DMS153 treated with DMSO at 0.1 percent for 48 hours (cell line): ENCODE results near the gene JOSD2.
"Not testable (repeated sequence)": the region's sequence is repeated elsewhere in the genome, so short reads cannot be mapped to it uniquely, and the experiment has no call there.

Experiments used
- DNase-seq: peaks from one replicate; lab custom pipeline; 2025; ENCODE audit not compliant: unreplicated experiment; lab: John Stamatoyannopoulos, UW

Gene JOSD2

GRCh38 chr19:50478901-50479715 is 31.9 kb downstream of the JOSD2 start:
- no peak for DNase-seq

GRCh38 chr19:50477751-50478515 is 33.1 kb downstream of the JOSD2 start:
- DNase-seq = no peak

- DNase-seq = no peak
Measured at GRCh38 chr19:50476907-50477238, 34.1 kb downstream of the JOSD2 start.

GRCh38 chr19:50476224-50476906 is 34.6 kb downstream of the JOSD2 start, which contains the start of the genes EMC10 and GARIN5A:
TSS of gene EMC10 (plus strand) at chr19:50476507. CDS start at chr19:50476545, 38 bp downstream.
TSS of gene GARIN5A (minus strand) at chr19:50476848. CDS start at chr19:50476388, 460 bp downstream.
- DNase-seq = peak; percentile 94

GRCh38 chr19:50475736-50476223 is 35.2 kb downstream of the JOSD2 start:
- no peak for DNase-seq

- no peak for DNase-seq
Measured at GRCh38 chr19:50475101-50475568, 35.9 kb downstream of the JOSD2 start.

- not testable (repeated sequence) for DNase-seq
Measured at GRCh38 chr19:50473336-50473735, 37.7 kb downstream of the JOSD2 start.

GRCh38 chr19:50468818-50469217 is 42.2 kb downstream of the JOSD2 start:
- no peak for DNase-seq

GRCh38 chr19:50467566-50467965 is 43.4 kb downstream of the JOSD2 start:
- no peak for DNase-seq

- no peak for DNase-seq
Measured at GRCh38 chr19:50466706-50467039, 44.3 kb downstream of the JOSD2 start.

- peak; percentile 44 for DNase-seq
Measured at GRCh38 chr19:50465986-50466705, 44.8 kb downstream of the JOSD2 start.

GRCh38 chr19:50465000-50465399 is 46.0 kb downstream of the JOSD2 start:
- no peak for DNase-seq

- DNase-seq = no peak
Measured at GRCh38 chr19:50464348-50464747, 46.6 kb downstream of the JOSD2 start.

GRCh38 chr19:50462970-50463369 is 48.0 kb downstream of the JOSD2 start:
- DNase-seq = no peak

- DNase-seq = peak; percentile 50
Measured at GRCh38 chr19:50461066-50461875, 49.7 kb downstream of the JOSD2 start.

GRCh38 chr19:50460161-50460765 is 50.7 kb downstream of the JOSD2 start:
- no peak for DNase-seq

- no peak for DNase-seq
Measured at GRCh38 chr19:50459638-50460037, 51.4 kb downstream of the JOSD2 start.

- no peak for DNase-seq
Measured at GRCh38 chr19:50459067-50459456, 51.9 kb downstream of the JOSD2 start.

GRCh38 chr19:50458396-50459066 is 52.5 kb downstream of the JOSD2 start:
- no peak for DNase-seq
